ENCODE measurements around the gene DDX25.
A peak's percentile ranks its signal among the peaks of the same experiment; 100 is the strongest.

The DDX25 gene

GRCh38 chr11:125952559-125952958 lies 48.3 kb downstream of the DDX25 start:
- DNase-seq: no peak

GRCh38 chr11:125952973-125953372 lies 48.7 kb downstream of the DDX25 start:
- DNase-seq: peak; percentile 60

GRCh38 chr11:125953401-125953935 lies 49.2 kb downstream of the DDX25 start:
- no peak for DNase-seq

GRCh38 chr11:125954123-125954944 lies 50.0 kb downstream of the DDX25 start:
- no peak for DNase-seq

- no peak for DNase-seq
Observed at GRCh38 chr11:125954945-125955640, 50.8 kb downstream of the DDX25 start.

- DNase-seq: no peak
Observed at GRCh38 chr11:125955856-125956255, 51.5 kb downstream of the DDX25 start.

GRCh38 chr11:125956391-125957134 lies 52.3 kb downstream of the DDX25 start:
- DNase-seq: no peak

- no peak for DNase-seq
Observed at GRCh38 chr11:125957618-125958332, 53.5 kb downstream of the DDX25 start.

GRCh38 chr11:125958872-125959400 lies 54.6 kb downstream of the DDX25 start:
- DNase-seq: no peak

- DNase-seq: no peak
Observed at GRCh38 chr11:125959511-125959910, 55.2 kb downstream of the DDX25 start.

- no peak for DNase-seq
Observed at GRCh38 chr11:125959931-125960330, 55.6 kb downstream of the DDX25 start.

GRCh38 chr11:125960771-125961170 lies 56.5 kb downstream of the DDX25 start:
- DNase-seq: no peak

- no peak for DNase-seq
Observed at GRCh38 chr11:125967515-125967914, 63.2 kb downstream of the DDX25 start.

- DNase-seq: no peak
Observed at GRCh38 chr11:125968354-125968753, 64.0 kb downstream of the DDX25 start.

- DNase-seq: no peak
Observed at GRCh38 chr11:125971618-125972017, 67.3 kb downstream of the DDX25 start.

- no peak for DNase-seq
Observed at GRCh38 chr11:125974284-125974683, 70.0 kb downstream of the DDX25 start.

- no peak for DNase-seq
Observed at GRCh38 chr11:125975634-125976033, 71.3 kb downstream of the DDX25 start.

GRCh38 chr11:125976156-125976555 lies 71.8 kb downstream of the DDX25 start:
- no peak for DNase-seq

- no peak for DNase-seq
Observed at GRCh38 chr11:125977333-125977732, 73.0 kb downstream of the DDX25 start.

GRCh38 chr11:125978181-125978716 lies 73.9 kb downstream of the DDX25 start:
- no peak for DNase-seq

All from NCI-H1105 treated with DMSO at 0.1 percent for 48 hours (cell line).